ENCODE results near the gene ERBB4.
"Not testable (repeated sequence)": the region's sequence is repeated elsewhere in the genome, so short reads cannot be mapped to it uniquely, and the experiment has no call there.

Gene ERBB4

GRCh38 chr2:212288308-212288707 is 250.3 kb downstream of the ERBB4 start:
- no peak for DNase-seq

GRCh38 chr2:212284166-212284565 is 254.4 kb downstream of the ERBB4 start:
- no peak for DNase-seq

DNA sequence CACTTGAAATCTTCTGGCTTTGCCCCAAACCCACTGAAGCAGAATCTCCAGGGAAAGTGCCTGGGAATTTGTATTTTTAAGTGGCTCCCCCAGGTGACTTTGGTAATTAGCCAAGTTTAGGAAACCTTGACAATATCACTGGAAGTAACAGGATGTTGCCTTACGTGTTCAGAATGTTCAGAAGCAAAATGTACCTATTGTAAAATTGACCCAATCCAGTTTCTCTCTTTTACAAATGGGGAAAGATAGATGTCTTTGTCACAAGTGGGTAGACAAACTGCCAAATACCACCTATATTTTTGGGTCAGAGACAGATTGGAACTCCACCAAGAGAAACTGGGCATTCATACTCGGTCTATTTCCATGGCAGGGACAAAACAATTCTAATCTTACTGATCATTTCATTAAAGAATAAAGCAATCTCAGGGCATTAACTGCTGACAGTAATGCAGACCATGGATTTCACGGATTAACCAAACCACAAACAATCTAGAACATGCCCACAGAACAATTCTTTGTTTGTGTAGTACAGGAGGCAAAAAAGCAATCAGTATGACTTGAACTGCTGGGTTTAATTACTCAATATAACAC is 255.8 kb downstream of the ERBB4 start:
- DNase-seq = no peak

DNA sequence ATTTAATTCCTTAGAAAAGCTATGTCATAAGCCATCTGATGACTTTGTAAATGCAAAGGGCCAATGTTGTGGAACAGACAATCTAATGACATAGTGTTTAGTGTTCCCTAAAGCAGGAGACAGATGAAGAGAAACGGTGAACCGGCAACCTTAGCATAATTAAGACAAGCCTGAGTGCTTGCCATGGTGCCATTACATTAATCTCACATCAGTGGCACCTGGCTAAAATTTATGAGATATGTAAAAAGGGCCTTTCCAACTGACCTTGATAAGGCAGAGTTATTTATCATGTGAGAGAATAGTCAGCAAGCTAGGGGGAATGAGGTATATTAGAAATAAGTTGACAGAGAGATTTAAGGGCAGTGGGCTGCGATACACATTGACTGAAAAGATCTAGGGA is 261.8 kb downstream of the ERBB4 start:
- DNase-seq = no peak

DNA sequence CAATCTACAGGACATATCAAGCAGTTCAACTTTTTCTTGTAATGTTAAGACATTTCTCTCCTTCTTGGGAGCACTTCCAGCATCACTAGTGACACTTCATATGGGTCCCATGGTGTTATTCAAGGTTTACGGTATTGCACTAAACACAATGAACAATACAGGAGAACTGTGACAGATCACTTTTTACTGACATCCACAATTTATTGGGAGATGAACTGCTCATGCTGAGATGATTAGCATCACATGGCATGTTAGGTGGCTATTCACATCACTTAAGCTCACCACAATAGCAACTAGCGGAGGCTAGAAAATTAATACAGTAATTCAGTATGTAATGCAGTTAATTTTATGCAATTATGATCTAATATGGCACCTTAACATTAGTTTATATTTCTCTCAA is 264.4 kb downstream of the ERBB4 start:
- no peak for DNase-seq

DNA sequence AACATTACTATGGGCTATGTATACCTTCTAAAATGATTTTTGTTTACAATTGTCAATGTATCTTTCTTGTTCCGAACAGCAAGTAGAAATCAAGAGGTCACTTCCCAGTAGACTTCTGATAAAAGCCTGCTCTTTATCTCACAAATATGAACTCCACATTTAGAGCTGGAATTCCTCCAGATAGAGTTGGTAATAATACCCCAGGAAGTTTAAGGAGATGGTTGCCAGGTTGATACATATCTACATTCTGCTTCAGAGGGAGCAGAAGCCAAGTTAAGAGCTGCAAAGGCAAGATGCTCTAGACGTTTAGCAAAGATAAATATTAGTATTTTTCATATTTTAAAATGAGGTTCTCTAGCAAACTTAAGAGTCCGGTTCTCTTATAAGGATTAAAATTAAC is 267.0 kb downstream of the ERBB4 start:
- no peak for DNase-seq

DNA sequence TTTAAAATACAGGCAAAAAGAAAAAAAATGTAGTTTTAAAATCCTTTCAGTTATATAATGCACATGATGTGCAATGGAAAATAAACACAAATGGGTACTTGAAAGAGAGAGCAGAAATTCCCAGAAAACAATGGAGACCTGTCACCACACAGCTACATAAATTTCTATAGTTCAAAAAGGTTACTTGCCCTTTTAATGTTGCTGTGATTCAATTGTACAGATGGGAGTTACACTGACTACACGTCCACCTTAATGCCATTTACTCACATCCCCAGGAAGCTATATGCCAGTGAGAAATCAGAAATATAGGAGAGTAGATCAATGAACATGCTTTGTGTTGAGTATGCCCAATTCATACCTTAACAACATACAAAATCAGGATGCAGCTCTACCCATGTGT is 269.6 kb downstream of the ERBB4 start:
- DNase-seq = no peak

GRCh38 chr2:212266297-212266696 is 272.3 kb downstream of the ERBB4 start:
- no peak for DNase-seq

DNA sequence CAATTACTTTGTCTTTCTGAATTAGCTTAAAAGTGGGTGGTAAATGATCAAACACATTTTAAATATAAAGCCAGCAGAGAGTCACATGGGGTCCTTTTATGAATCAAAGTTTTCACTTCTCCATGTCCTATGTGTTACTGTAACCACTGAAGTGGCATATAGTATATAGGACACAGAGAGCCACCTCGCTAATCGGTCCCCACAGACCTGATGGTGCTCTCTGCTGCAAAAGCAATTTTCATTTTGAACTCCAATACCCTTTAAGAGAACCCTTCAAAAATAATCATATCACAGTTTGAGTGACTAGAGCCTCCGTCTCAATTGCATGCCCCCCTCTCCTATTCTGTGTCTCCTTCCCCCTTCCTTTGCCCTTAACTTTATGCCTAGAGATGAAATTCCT is 272.8 kb downstream of the ERBB4 start:
- no peak for DNase-seq

- DNase-seq = no peak
These were observed 274.4 kb downstream of the ERBB4 start for GRCh38 chr2:212264187-212264586.

- DNase-seq = no peak
These were observed 279.4 kb downstream of the ERBB4 start for GRCh38 chr2:212259226-212259625.

DNA sequence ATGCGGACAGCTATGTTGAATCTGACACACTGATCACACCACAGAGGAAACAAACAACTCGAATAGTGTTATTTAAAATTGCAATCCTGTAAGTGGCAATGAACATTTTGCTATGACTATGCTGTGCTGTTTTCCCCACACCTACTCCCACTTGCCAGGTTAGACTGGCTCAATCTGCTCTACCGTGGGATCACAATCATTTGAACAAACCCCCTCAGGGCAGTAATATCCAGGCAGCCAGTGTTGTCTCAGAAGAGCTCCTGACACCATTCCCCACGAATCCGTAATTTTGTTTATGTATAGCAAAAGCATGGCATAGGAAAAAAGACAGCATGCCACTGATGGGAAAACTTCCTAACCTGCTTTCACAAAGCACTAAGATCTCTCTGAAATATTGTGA is 284.3 kb downstream of the ERBB4 start:
- no peak for DNase-seq

DNA sequence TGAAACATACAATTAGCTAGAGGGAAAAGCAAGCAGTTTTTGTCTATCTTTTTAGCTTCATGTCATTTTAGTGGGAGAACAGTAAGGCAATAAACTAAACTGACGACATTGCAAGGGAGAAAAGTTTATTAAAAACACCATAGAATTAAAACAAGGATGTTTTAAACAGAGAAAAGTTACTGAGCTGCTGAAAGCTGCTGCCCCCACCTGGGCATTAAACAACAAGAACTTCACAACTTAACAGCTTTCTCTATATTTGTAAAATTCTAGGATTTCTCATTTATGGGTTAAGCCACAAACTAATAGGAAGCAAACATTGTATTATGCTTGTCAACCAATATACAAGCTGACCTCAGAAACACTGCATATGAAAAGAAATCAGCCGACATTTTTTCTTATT is 289.2 kb downstream of the ERBB4 start:
- peak in 1 of 2 experiments; percentile 3 for DNase-seq

DNA sequence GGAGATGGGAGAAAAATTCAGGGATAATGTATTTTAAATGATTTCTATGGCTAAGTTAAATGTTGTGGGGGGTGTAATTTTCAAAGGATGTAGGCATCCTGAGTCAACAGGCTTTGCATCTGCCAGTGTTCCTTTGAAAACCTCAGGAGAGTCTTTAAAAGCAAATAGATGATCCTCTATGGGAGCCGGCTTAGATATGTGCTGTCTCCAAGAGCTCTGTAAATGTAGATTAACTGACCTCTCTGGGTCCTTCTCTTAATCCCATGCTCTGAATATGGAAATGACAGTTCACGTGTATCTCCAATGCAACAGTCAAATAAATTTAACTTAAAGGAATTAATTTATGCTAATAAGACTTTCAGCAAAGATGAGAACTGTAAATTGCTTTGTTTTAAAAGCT is 292.7 kb downstream of the ERBB4 start:
- DNase-seq = no peak

DNA sequence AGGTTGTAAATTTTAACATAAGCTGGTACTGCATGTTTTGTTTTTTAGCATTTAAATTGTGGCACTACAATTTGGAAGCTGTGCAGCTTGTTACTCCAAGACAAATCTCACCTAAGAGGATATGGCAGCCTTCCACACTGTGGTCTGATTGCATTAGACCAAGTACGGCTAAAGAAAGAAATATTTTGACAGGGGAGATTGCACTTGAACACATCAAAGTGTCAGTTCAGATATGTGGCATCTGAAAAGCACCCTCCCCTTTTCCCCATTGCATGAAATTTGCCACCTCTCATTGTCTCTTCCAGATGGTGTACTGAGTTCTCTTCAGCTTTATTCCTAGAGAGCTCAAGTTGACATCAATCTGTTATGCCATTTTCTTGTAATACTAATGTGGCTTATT is 295.9 kb downstream of the ERBB4 start:
- DNase-seq = no peak

- DNase-seq = not testable (repeated sequence)
These were observed 300.4 kb downstream of the ERBB4 start for GRCh38 chr2:212238152-212238551.

DNA sequence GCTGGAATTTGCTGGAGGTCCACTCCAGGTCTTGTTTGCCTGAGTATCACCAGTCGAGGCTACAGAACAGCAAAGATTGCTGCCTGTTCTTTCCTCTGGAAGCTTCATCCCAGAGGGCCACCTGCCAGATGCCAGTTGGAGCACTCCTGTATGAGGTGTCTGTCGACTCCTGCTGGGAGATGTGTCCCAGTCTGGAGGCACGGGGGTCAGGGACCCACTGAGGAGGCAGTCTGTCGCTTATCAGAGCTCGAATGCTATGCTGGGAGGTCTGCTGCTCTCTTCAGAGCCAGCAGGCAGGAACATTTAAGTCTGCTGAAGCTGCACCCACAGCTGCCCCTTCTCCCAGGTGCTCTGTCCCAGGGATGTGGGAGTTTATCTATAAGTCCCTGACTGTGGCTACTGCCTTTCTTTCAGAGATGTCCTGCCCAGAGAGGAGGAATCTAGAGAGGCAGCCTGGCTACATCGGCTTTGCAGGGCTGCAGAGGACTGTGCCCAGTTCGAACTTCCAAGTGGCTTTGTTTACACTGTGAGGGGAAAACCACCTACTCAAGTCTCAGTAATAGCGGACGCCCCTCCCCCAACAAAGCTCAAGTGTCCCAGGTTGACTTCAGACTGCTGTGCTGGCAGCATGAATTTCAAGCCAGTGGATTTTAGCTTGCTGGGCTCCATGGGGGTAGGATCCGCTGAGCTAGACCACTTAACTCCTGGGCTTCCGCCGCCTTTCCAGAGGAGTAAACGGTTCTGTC is 301.1 kb downstream of the ERBB4 start:
- DNase-seq = no peak

DNA sequence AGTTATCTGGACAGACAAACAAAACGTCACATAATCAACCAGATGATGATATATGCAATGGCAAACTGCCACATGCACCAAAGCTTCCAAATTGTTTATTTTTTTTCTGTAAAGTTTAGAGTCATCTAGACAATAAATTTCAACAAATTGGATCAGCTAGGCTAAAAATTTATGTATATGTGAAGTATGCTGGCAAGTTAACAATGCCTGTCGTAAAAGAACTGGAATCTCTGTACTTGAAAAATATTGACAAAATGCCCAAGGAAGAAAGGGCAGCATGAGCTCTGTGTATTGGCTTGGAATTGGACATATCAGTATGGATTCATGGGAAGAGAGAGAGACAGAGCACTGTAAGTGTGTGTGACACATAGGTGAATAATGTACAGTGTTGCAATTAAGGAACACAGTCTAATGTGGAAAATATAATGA is 309.8 kb downstream of the ERBB4 start:
- no peak for DNase-seq

DNA sequence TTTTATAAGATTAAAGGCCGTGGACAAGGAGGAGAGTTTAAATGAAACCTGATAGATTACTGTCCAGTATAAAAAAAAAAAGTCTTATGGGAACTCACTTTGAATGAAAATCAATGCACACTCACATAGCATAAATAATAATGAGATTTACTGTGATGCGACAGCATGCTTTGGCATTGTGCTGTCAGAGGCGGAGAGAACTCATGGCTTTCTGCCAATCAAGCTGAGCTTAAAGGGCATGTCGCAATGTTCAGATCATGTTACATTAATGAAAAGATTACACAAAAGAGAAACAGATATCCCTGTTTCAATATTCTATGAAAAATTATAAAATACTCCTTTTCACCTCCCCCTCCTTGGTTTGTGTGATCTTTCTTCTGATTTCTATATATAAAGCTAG is 310.8 kb downstream of the ERBB4 start:
- no peak for DNase-seq

- no peak for DNase-seq
These were observed 312.5 kb downstream of the ERBB4 start for GRCh38 chr2:212226114-212226513.

- DNase-seq = no peak
These were observed 314.9 kb downstream of the ERBB4 start for GRCh38 chr2:212223696-212224095.

- no peak for DNase-seq
These were observed 325.4 kb downstream of the ERBB4 start for GRCh38 chr2:212213191-212213590.

DNA sequence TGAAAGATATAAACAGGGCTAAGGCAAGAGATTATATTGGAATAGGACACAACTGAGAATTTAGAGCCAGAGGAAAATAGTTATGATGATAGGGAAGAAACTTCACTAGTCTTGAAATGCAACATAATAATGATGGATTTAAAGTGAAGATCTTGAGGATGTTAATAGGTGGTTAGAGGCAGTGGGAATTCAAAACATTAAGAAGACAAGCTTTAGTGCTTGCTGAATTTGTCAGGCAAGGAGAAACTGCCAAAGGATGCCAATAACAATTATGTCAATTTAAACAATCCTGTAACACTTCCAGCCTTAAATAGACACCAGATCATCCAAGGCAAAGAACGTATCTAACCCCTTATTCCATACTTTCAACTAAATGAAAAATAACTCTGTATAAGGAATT is 330.1 kb downstream of the ERBB4 start:
- no peak for DNase-seq

DNA sequence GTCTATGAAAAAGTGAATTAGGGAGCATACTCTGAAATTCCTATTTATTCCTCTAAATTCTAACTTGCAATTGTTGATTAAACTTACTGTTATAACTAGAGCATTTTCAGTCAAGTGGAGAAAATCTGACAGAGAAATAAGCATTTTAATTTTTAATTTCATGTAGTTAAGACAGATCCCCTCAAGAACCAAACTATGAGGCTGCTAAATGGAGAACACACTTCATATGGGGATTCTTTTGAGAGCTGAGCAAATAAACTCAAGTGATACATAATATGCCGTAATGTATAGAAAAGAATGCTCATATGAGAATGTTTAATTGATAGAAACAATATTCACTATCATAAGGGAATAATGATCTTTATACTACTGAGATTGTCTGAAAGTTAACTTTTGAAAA is 340.8 kb downstream of the ERBB4 start:
- no peak for DNase-seq

DNA sequence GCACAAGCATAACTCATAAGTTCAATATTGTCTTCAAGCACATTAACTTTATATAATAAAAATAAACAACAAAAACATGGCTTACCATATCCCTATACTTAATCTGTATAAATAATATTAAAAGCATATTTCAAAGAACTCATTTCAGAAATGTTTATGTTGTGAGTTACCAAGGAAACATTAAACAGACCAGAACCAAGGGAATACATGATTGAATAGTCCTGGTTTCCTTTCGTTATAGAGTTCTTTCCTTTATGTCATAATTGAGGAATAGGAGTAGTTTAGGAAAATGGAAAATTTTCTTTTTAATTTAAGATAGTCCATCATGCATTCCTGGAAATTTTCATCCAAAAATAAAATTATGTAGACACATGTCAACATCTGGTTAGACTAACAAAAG is 343.0 kb downstream of the ERBB4 start:
- no peak for DNase-seq
